Sigmoid colon (tissue), 3 donors: ENCODE data around the gene CA14.
"Not testable (repeated sequence)": the region's sequence is repeated elsewhere in the genome, so short reads cannot be mapped to it uniquely, and the experiment has no call there.

Experiments
- POLR2A ChIP-seq, 2 donors: fragments of 450-650 bp; IDR thresholded peaks; one replicate each; pipeline ENCODE4 v1.6.1; 2016; ENCODE audit warnings: antibody characterized with exemption in 2 of 2, mild to moderate bottlenecking in 2 of 2, moderate library complexity in 2 of 2
- TF ChIP-seq, protein P1 (sequence below), 4 experiments: fragments of 450-650 bp in 3 of 4; fragments of 200-600 bp in 1 of 4; IDR thresholded peaks; one replicate each; pipeline ENCODE4 v1.5.1; 2016 to 2019; ENCODE audit warnings: antibody characterized with exemption in 4 of 4, mild to moderate bottlenecking in 3 of 4, moderate library complexity in 2 of 4

DNA sequence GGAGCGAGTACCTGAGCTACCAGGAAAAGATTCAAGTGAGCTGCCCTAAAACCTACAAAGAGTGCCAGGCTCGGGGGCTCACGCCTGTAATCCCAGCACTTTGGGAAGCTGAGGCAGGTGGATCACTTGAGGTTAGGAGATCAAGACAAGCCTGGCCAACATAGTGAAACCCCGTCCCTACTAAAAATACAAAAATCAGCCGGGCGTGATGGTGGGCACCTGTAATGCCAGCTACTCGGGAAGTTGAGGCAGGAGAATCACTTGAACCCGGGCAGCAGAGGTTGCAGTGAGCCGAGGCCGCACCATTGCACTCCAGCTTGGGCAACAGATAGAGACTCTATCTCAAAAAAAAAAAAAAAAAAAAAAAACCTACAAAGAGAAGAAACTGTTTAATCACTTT is 24.7 kb upstream of the CA14 start:
- TF ChIP-seq POLR2A (IDR thresholded peaks at IDR 0.05) = not testable (repeated sequence)
- TF ChIP-seq, protein P1, sequence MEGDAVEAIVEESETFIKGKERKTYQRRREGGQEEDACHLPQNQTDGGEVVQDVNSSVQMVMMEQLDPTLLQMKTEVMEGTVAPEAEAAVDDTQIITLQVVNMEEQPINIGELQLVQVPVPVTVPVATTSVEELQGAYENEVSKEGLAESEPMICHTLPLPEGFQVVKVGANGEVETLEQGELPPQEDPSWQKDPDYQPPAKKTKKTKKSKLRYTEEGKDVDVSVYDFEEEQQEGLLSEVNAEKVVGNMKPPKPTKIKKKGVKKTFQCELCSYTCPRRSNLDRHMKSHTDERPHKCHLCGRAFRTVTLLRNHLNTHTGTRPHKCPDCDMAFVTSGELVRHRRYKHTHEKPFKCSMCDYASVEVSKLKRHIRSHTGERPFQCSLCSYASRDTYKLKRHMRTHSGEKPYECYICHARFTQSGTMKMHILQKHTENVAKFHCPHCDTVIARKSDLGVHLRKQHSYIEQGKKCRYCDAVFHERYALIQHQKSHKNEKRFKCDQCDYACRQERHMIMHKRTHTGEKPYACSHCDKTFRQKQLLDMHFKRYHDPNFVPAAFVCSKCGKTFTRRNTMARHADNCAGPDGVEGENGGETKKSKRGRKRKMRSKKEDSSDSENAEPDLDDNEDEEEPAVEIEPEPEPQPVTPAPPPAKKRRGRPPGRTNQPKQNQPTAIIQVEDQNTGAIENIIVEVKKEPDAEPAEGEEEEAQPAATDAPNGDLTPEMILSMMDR (IDR thresholded peaks at IDR 0.05) = not testable (repeated sequence)
